ENCODE data around the gene TRAM2. TPM values are rescaled to one million over a fixed set of nuclear protein-coding genes. Genes with fewer than 3 reads are reported as not detected.

Gene TRAM2
- total RNA-seq, 1 experiment from 2014 or later, result 21.2 TPM

GRCh38 chr6:52526634-52527033, 50.2 kb downstream of the TRAM2 start:
- H3K4me2 ChIP-seq (ENCODE audit: insufficient read depth, insufficient read length, low read length), result no peak overlapping the region
- no peak overlapping the region for H2BK120ac ChIP-seq (ENCODE audit: low read depth, low read length, poor library complexity, severe bottlenecking)
- no peak overlapping the region for H3T11ph ChIP-seq (ENCODE audit: low read length)
- no peak overlapping the region for H3K56ac ChIP-seq (ENCODE audit: insufficient read length, low read depth, low read length)
- no peaks in the 10 kb centered on the region for H3K9me3 Mint-ChIP-seq
- H4K91ac ChIP-seq (ENCODE audit: insufficient read length, low read depth, low read length), result no peak overlapping the region
- no peak overlapping the region for H3K4me3 Mint-ChIP-seq
- H3K27ac ChIP-seq (ENCODE audit: insufficient read length, low read depth, low read length), result no peak overlapping the region
- H3K79me2 ChIP-seq (ENCODE audit: insufficient read depth, low read length), result no peaks in the 10 kb centered on the region
- H3K4me1 Mint-ChIP-seq, result peaks cover 7 to 21% of the 10 kb centered on the region in 2 experiments
- H3K27me3 ChIP-seq (ENCODE audit: insufficient read depth, low read length), result no peaks in the 10 kb centered on the region
- H3K79me1 ChIP-seq (ENCODE audit: insufficient read depth, low read depth, low read length, poor library complexity, severe bottlenecking), result no peaks in the 10 kb centered on the region
- H2AK5ac ChIP-seq (ENCODE audit: insufficient read length, low read length), result no peak overlapping the region
- H2BK12ac ChIP-seq (ENCODE audit: insufficient read length, low read depth, low read length), result no peak overlapping the region
- no peak overlapping the region for H3K4ac ChIP-seq (ENCODE audit: low read depth, low read length)
- H3K4me1 ChIP-seq (ENCODE audit: insufficient read depth, low read length), result no peaks in the 10 kb centered on the region; the same call in 1 of the 2 replicates
- no peak overlapping the region for H3K27ac Mint-ChIP-seq
- H3K23ac ChIP-seq (ENCODE audit: insufficient read length, low read depth, low read length), result no peak overlapping the region
- no peak for TF ChIP-seq CTCF (conservative IDR thresholded peaks at IDR 0.05)
- no peak overlapping the region for H2BK5ac ChIP-seq (ENCODE audit: insufficient read length, low read length)
- no peak overlapping the region for H4K5ac ChIP-seq (ENCODE audit: insufficient read length, low read depth, low read length)
- H2BK15ac ChIP-seq (ENCODE audit: low read depth, low read length), result no peak overlapping the region
- H2BK20ac ChIP-seq (ENCODE audit: low read depth, low read length, poor library complexity, severe bottlenecking), result no peak overlapping the region
- no peaks in the 10 kb centered on the region for H3K23me2 ChIP-seq (ENCODE audit: insufficient read length, low read depth, low read length, poor library complexity, severe bottlenecking)
- H3K9me3 ChIP-seq (ENCODE audit: control insufficient read depth, low read depth, low read length), result no peaks in the 10 kb centered on the region
- H4K20me1 ChIP-seq (ENCODE audit: control insufficient read depth, insufficient read depth, insufficient read length), result no peaks in the 10 kb centered on the region
- H4K8ac ChIP-seq (replicated peaks; ENCODE audit: insufficient read length, low read depth, low read length), result no peak overlapping the region
- no peak overlapping the region for H3K9ac ChIP-seq (ENCODE audit: extremely low read depth, insufficient read length, low read length)
- no peak for DNase-seq
- H3K36me3 Mint-ChIP-seq (ENCODE audit: insufficient read depth in 1 of 3, low read depth in 3 of 3), result peaks cover 0 to 2% (median 0%) of the 10 kb centered on the region in 3 experiments; a peak in 1 of 7 replicates
- no peak overlapping the region for H3K18ac ChIP-seq (ENCODE audit: insufficient read length, low read depth, low read length)
- WGBS (ENCODE audit: extremely low coverage, insufficient read length, low lambda C conversion rate), result no CpG with 5 or more reads among the region's 4 CpGs
- H2AFZ ChIP-seq (ENCODE audit: low read length), result no peak overlapping the region
- no peaks in the 10 kb centered on the region for H3K27me3 Mint-ChIP-seq (ENCODE audit: low read depth)
- no peak overlapping the region for H3K14ac ChIP-seq (ENCODE audit: insufficient read depth, low read length)

All from H9 (cell line).